Measurements from ENCODE around the gene HSD3B2.

Gene HSD3B2

DNA sequence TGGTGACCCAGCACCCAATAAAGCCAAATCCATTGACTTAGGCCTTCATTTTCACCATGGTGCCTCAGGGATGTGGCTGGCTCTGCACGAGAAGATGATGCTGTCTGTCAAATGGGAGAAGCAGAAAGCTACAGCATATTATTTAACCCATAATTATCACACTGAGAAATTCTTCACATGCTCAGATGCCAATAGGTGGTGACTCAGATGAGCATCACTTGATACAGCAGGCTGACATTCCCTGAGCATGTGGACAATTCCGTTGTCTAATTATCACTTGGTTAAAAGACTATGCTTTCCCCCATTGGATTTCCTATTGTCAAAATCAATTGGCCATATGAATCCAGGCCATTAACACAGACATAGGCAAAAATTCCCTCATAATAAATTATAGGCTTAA is 48.0 kb downstream of the HSD3B2 start:
- H3K4me3 ChIP-seq (ENCODE audit: control insufficient read depth, low read depth, low read length) = no peak overlapping the region
- TF ChIP-seq, protein P1, sequence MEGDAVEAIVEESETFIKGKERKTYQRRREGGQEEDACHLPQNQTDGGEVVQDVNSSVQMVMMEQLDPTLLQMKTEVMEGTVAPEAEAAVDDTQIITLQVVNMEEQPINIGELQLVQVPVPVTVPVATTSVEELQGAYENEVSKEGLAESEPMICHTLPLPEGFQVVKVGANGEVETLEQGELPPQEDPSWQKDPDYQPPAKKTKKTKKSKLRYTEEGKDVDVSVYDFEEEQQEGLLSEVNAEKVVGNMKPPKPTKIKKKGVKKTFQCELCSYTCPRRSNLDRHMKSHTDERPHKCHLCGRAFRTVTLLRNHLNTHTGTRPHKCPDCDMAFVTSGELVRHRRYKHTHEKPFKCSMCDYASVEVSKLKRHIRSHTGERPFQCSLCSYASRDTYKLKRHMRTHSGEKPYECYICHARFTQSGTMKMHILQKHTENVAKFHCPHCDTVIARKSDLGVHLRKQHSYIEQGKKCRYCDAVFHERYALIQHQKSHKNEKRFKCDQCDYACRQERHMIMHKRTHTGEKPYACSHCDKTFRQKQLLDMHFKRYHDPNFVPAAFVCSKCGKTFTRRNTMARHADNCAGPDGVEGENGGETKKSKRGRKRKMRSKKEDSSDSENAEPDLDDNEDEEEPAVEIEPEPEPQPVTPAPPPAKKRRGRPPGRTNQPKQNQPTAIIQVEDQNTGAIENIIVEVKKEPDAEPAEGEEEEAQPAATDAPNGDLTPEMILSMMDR (conservative IDR thresholded peaks at IDR 0.05; ENCODE audit: control insufficient read depth, insufficient read depth, low read depth, low read length) = no peak
- no peak for DNase-seq (ENCODE audit: low read depth)

DNA sequence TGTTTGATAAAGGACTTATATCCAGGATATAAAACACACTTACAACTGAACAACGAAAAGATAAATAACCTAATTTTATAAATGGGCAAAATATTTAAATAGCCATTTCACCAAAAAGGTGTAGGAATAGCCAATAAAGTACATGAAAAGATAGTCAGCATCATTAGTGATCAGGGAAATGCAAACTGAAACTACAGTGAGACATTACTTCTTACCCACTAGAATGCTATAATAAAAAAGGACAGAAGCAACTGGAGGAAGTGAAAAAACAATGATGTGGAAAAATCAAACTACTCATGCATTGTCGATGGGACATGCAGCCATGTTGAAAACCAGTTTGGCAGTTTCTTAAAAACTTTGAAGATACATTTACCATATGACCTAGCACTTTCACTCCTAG is 48.6 kb downstream of the HSD3B2 start:
- TF ChIP-seq, protein P1 (conservative IDR thresholded peaks at IDR 0.05; ENCODE audit: control insufficient read depth, insufficient read depth, low read depth, low read length) = no peak

DNA sequence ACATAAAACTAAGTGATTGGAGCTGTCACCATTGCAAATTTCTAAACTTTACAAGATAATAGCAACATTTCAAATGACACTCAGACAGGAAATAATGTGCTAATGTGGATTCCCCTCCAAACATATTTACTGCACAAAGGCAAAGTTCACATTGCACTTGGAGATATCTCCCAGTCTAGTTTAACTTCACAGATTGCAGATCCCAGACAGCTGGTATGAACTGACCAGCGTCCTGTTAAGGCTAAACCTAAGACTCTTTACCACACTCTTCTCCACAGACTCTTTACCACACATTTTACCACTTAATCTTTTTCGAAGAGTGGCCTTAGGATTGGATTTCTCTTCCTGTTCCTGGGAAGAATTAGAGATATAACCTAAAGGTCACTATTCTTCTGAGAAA is 51.5 kb downstream of the HSD3B2 start:
- no peak overlapping the region for H3K4me3 ChIP-seq (ENCODE audit: control insufficient read depth, low read depth, low read length)
- TF ChIP-seq, protein P1 (conservative IDR thresholded peaks at IDR 0.05; ENCODE audit: control insufficient read depth, insufficient read depth, low read depth, low read length) = no peak
- DNase-seq (ENCODE audit: low read depth) = no peak

More for the DNA sequence above, 48.6 kb downstream of the HSD3B2 start:
- H3K4me3 ChIP-seq (ENCODE audit: control insufficient read depth, low read depth, low read length) = no peak overlapping the region
- no peak for DNase-seq (ENCODE audit: low read depth)

DNA sequence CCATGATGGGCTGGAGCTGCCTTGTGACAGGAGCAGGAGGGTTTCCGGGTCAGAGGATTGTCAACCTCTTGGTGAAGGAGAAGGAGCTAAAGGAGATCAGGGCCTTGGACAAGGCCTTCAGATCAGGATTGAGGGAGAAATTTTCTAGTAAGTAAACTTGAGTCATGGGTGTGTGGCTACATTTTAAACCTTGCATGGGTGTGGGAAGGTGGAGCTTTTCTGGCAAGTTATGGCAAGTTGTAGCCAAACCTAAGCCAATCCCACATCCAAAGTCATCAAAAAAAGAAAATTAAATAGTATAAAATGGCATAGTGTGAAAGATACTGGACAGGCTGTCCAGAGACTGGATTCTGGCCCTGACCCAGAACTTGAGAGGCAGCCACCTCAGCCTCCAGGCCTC is 52.3 kb downstream of the HSD3B2 start:
- DNase-seq (ENCODE audit: low read depth) = no peak
- no peak overlapping the region for H3K4me3 ChIP-seq (ENCODE audit: control insufficient read depth, low read depth, low read length)
- TF ChIP-seq, protein P1 (conservative IDR thresholded peaks at IDR 0.05; ENCODE audit: control insufficient read depth, insufficient read depth, low read depth, low read length) = no peak

DNA sequence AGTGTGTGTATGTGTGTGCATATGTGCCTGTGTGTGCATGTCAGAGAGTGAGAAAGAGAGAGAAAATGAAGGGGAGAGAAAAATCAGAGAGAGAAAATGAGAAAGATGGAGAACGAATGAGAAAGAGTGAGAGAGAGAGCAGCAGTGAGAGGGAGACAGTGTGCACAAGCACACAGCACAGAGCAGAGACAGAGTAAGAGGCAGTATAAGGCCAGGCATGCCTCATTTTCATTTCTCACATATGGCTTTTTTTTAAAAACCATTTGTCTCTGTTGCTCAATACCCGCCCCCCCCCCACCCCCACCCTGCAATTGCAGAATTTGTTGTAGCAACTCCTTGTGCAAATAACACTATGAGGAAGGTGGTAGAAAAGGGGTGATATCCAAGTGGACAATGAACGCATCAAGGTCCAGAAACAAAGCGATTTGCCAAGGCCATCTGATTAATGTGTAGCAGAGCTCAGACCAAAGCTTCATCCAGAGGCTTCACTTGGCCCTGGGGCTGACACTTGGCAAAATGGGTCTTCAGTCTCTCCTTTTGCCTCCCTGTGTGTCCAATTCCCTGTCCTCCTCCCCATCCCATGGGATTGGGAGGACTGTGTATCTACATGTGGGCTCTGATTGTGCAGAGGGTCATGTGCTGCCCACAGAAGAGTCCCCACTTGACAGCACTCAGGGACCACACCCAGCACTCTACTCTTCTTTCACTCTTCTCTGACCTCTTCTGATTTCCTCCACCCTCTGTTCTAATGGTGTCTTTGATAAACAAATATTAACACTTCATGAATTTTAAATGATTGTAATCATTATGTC is 53.1 kb downstream of the HSD3B2 start:
- DNase-seq (ENCODE audit: low read depth) = no peak
- H3K4me3 ChIP-seq (ENCODE audit: control insufficient read depth, low read depth, low read length) = no peak overlapping the region
- TF ChIP-seq, protein P1 (conservative IDR thresholded peaks at IDR 0.05; ENCODE audit: control insufficient read depth, insufficient read depth, low read depth, low read length) = no peak

DNA sequence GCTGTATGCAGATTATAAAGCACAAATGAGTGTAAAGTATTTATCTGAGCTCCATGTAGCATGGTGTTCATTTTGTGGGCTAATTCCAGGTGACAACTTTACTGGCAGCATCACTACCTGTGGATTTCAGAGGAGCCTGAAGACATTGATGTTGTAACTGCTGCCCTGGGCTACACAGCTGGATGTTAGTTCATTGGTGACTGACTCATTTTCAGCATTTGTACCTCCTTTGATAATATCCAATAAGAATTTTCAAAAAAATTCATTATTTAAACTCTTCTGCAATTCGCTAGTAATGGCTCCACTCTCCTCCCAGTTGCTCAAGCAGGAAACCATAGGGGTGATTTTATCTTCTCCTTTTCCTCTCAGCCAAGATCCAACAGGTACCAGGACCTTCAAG is 54.8 kb downstream of the HSD3B2 start:
- no peak overlapping the region for H3K4me3 ChIP-seq (ENCODE audit: control insufficient read depth, low read depth, low read length)
- TF ChIP-seq, protein P1 (conservative IDR thresholded peaks at IDR 0.05; ENCODE audit: control insufficient read depth, insufficient read depth, low read depth, low read length) = no peak
- no peak for DNase-seq (ENCODE audit: low read depth)
